ENCODE results near the gene WDFY1.

GRCh38 chr2:223863491-223863890 lies 81.6 kb downstream of the WDFY1 start:
- TF ChIP-seq POLR2AphosphoS5 (IDR thresholded peaks at IDR 0.05; ENCODE audit: low read depth, low read length) (no peak), FOXP2 (optimal IDR thresholded peaks at IDR 0.05; ENCODE audit: borderline replicate concordance, extremely low read depth, extremely low read length, insufficient read depth) (no peak)
- TF ChIP-seq, protein P1, sequence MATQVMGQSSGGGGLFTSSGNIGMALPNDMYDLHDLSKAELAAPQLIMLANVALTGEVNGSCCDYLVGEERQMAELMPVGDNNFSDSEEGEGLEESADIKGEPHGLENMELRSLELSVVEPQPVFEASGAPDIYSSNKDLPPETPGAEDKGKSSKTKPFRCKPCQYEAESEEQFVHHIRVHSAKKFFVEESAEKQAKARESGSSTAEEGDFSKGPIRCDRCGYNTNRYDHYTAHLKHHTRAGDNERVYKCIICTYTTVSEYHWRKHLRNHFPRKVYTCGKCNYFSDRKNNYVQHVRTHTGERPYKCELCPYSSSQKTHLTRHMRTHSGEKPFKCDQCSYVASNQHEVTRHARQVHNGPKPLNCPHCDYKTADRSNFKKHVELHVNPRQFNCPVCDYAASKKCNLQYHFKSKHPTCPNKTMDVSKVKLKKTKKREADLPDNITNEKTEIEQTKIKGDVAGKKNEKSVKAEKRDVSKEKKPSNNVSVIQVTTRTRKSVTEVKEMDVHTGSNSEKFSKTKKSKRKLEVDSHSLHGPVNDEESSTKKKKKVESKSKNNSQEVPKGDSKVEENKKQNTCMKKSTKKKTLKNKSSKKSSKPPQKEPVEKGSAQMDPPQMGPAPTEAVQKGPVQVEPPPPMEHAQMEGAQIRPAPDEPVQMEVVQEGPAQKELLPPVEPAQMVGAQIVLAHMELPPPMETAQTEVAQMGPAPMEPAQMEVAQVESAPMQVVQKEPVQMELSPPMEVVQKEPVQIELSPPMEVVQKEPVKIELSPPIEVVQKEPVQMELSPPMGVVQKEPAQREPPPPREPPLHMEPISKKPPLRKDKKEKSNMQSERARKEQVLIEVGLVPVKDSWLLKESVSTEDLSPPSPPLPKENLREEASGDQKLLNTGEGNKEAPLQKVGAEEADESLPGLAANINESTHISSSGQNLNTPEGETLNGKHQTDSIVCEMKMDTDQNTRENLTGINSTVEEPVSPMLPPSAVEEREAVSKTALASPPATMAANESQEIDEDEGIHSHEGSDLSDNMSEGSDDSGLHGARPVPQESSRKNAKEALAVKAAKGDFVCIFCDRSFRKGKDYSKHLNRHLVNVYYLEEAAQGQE (IDR thresholded peaks at IDR 0.05; ENCODE audit: insufficient read depth in 1 of 2, low read depth in 2 of 2, low read length in 2 of 2) = no peak
